Mesodermal cell (in vitro differentiated cells): Measurements from ENCODE around the gene THSD7B.
"Not testable (repeated sequence)": the region's sequence is repeated elsewhere in the genome, so short reads cannot be mapped to it uniquely, and the experiment has no call there.

Experiments
- H3K27ac ChIP-seq: 2 replicates; pipeline ENCODE4 v1.7.0; 2013; ENCODE audit warnings: mild to moderate bottlenecking, low read depth, low read length, moderate library complexity; ENCODE audit not compliant: severe bottlenecking
- H3K36me3 ChIP-seq: 2 replicates; pipeline ENCODE4 v1.7.1; 2013; ENCODE audit warnings: mild to moderate bottlenecking, low read length, moderate library complexity; ENCODE audit not compliant: control insufficient read depth, insufficient read depth
- H3K4me1 ChIP-seq: one replicate; pipeline ENCODE4 v1.7.1; 2013; ENCODE audit warnings: mild to moderate bottlenecking, low read length; ENCODE audit not compliant: insufficient read depth, control insufficient read depth, poor library complexity, severe bottlenecking
- H3K4me3 ChIP-seq: 2 replicates; pipeline ENCODE4 v1.7.0; 2013; ENCODE audit warnings: low read length, control low read depth, mild to moderate bottlenecking; ENCODE audit not compliant: insufficient read depth, poor library complexity, severe bottlenecking; ENCODE audit errors: extremely low read depth
- H3K9me3 ChIP-seq: 2 replicates; pipeline ENCODE4 v1.7.1; 2013; ENCODE audit warnings: mild to moderate bottlenecking, low read length, moderate library complexity; ENCODE audit not compliant: control insufficient read depth
- WGBS, 2 experiments: methylation state at CpG; one replicate each; pipeline ENCODE4 v1.1.5; 2013; ENCODE audit warnings: missing lambda C conversion rate in 2 of 2; ENCODE audit not compliant: insufficient coverage in 2 of 2; 5-methylcytosine and 5-hydroxymethylcytosine counted together

The THSD7B gene

GRCh38 chr2:137023205-137023604, 257.9 kb downstream of the THSD7B start:
- no peaks in the 10 kb centered on the region for H3K4me1 ChIP-seq
- H3K36me3 ChIP-seq: no peaks in the 10 kb centered on the region
- WGBS, 2 experiments: 83% methylated on average over 1 of the region's 2 CpGs; no CpG with 5 or more reads in 1 of the 2 experiments
- H3K9me3 ChIP-seq: no peaks in the 10 kb centered on the region
- no peak overlapping the region for H3K4me3 ChIP-seq
- no peak overlapping the region for H3K27ac ChIP-seq

- WGBS, 2 experiments: 60 to 83% methylated on average over 1 to 2 of the region's 4 CpGs
- Histone ChIP-seq H3K4me3 (no peak overlapping the region), H3K27ac (no peak overlapping the region)
These were observed 266.4 kb downstream of the THSD7B start for GRCh38 chr2:137031731-137032130.

GRCh38 chr2:137036619-137037018, 271.3 kb downstream of the THSD7B start:
- no peaks in the 10 kb centered on the region for H3K36me3 ChIP-seq
- H3K9me3 ChIP-seq: no peaks in the 10 kb centered on the region
- 82 to 92% methylated on average over 1 of the region's 1 CpG for WGBS, 2 experiments
- no peak overlapping the region for H3K27ac ChIP-seq
- H3K4me3 ChIP-seq: no peak overlapping the region
- H3K4me1 ChIP-seq: peaks cover 4% of the 10 kb centered on the region

More at GRCh38 chr2:137031731-137032130, 266.4 kb downstream of the THSD7B start:
- peaks cover 4% of the 10 kb centered on the region for H3K4me1 ChIP-seq
- H3K36me3 ChIP-seq: no peaks in the 10 kb centered on the region
- H3K9me3 ChIP-seq: no peaks in the 10 kb centered on the region

DNA sequence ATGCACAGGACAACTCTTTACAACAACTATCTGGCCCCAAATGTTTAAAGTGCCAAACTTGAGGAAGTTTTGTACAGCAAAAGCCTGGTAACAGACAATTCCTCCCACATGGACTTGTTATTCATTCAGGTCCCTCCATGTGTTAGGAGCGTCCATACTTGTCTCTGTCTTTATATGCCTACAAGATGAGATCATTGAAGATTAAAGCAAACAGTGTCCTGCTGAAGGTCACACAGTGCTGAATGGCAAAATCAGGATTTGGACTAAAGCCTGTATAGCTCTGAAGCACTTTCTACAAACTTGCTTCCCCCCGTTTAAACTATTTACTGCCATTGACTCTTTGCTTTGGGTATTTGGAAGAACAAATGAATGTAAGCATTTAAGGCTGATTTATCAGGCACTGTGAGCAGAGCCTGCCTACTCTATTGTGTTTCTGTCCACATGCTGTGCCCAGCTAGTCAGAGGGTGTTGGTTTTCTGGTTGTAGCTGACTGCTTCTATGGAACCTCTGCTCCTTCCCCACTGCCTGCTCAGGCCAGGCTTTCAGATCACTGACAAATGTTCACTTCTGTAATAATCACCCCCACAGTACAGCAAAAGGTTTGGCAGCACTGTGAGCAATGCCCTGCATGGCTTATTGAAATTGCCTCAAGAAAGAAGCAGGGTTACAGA, 274.3 kb downstream of the THSD7B start:
- no peaks in the 10 kb centered on the region for H3K9me3 ChIP-seq
- whole genome bisulfite sequencing, 2 experiments: 80% methylated on average over 1 of the region's 2 CpGs; no CpG with 5 or more reads in 1 of the 2 experiments
- H3K36me3 ChIP-seq: no peaks in the 10 kb centered on the region
- no peaks in the 10 kb centered on the region for H3K4me1 ChIP-seq
- H3K27ac ChIP-seq: no peak overlapping the region
- no peak overlapping the region for H3K4me3 ChIP-seq

DNA sequence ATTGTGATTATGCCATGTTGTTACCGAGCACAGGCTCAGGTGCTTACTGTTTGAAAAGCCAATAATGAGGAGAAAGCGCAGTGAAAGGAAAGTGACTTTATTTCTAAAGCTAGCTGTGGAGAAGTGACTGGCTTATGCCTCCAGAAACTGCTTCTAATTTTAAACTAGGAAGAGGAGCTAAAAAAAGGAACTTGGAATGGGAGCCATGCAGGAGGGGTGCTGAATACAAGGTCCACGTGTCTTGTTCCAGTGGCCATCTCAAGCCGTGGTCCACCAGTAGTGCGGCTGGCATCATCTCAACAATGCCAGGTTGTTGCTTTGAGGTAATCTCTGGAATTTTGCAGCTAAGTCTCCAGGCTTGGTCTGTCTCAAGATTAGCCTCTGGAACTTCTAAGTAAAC, 282.0 kb downstream of the THSD7B start:
- H3K4me3 ChIP-seq: no peak overlapping the region
- H3K36me3 ChIP-seq: no peaks in the 10 kb centered on the region
- no peaks in the 10 kb centered on the region for H3K4me1 ChIP-seq
- WGBS, 2 experiments: 91 to 97% methylated on average over 3 to 5 of the region's 5 CpGs
- no peaks in the 10 kb centered on the region for H3K9me3 ChIP-seq
- H3K27ac ChIP-seq: no peak overlapping the region

DNA sequence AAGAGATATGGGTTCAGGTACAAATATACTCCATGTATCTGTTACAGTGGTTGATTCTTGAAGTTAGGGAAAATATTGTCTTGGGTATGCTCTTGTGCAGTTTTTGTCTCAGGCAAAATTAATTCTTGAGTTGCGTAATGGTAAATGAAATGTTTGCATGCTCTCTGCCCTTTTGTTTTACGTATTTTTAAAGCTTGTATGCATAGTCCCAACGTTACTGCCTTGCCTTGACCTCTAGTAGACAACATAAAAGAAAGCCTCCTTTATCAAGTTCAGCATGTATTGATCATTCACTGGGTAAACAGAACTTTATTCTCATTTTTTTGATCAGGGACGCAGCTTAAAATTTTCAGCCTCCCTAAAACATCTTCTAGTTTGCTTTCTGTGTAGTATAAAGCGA, 283.1 kb downstream of the THSD7B start:
- H3K36me3 ChIP-seq: no peaks in the 10 kb centered on the region
- no peak overlapping the region for H3K27ac ChIP-seq
- 86 to 90% methylated on average over 1 to 3 of the region's 5 CpGs for WGBS, 2 experiments
- H3K4me3 ChIP-seq: no peak overlapping the region
- H3K4me1 ChIP-seq: no peaks in the 10 kb centered on the region
- no peaks in the 10 kb centered on the region for H3K9me3 ChIP-seq

DNA sequence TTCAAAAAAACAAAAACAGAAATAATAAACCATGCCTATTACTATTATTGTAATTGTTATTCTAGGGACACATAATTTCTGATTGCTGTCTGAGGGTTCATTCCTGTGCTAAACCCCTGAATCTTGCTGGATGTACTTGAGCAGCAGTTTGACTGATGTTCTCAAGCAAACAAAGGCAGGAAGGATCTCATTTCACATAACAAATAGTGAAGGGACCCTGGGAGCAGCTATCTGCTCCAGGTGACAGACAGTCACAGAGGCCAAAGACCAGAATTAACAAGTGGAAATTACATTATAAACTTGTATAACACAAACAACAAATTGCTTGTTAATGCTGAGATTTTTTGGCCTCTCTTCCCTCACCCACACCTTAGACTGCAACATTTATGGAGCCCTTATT, 284.2 kb downstream of the THSD7B start:
- no peaks in the 10 kb centered on the region for H3K36me3 ChIP-seq
- H3K4me1 ChIP-seq: no peaks in the 10 kb centered on the region
- H3K4me3 ChIP-seq: no peak overlapping the region
- no peak overlapping the region for H3K27ac ChIP-seq
- H3K9me3 ChIP-seq: no peaks in the 10 kb centered on the region

GRCh38 chr2:137050949-137051348, 285.6 kb downstream of the THSD7B start:
- H3K4me3 ChIP-seq: no peak overlapping the region
- no peaks in the 10 kb centered on the region for H3K9me3 ChIP-seq
- 73 to 100% methylated on average over 1 to 2 of the region's 2 CpGs for WGBS, 2 experiments
- H3K36me3 ChIP-seq: no peaks in the 10 kb centered on the region
- H3K4me1 ChIP-seq: no peaks in the 10 kb centered on the region
- H3K27ac ChIP-seq: no peak overlapping the region

- Histone ChIP-seq H3K27ac (no peak overlapping the region), H3K4me1 (no peaks in the 10 kb centered on the region), H3K4me3 (no peak overlapping the region), H3K36me3 (no peaks in the 10 kb centered on the region), H3K9me3 (no peaks in the 10 kb centered on the region)
- WGBS, 2 experiments: no CpG with 5 or more reads among the region's 2 CpGs
These were observed 286.5 kb downstream of the THSD7B start for GRCh38 chr2:137051778-137052398.

DNA sequence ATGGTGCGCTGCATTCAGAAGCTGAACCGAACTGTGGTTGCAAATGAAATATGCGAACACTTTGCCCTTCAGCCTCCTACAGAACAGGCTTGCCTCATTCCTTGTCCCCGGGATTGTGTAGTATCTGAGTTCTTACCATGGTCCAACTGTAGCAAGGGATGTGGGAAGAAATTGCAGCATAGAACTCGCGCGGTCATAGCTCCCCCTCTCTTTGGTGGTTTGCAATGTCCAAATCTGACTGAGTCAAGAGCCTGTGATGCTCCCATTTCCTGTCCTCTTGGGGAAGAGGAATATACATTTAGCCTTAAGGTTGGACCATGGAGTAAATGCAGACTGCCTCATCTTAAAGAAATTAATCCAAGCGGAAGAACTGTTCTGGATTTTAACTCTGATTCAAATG, 291.4 kb downstream of the THSD7B start:
- WGBS, 2 experiments: 81 to 87% methylated on average over 7 of the region's 8 CpGs
- Histone ChIP-seq H3K36me3 (no peaks in the 10 kb centered on the region), H3K4me3 (no peak overlapping the region), H3K4me1 (no peaks in the 10 kb centered on the region), H3K9me3 (no peaks in the 10 kb centered on the region), H3K27ac (no peak overlapping the region)

DNA sequence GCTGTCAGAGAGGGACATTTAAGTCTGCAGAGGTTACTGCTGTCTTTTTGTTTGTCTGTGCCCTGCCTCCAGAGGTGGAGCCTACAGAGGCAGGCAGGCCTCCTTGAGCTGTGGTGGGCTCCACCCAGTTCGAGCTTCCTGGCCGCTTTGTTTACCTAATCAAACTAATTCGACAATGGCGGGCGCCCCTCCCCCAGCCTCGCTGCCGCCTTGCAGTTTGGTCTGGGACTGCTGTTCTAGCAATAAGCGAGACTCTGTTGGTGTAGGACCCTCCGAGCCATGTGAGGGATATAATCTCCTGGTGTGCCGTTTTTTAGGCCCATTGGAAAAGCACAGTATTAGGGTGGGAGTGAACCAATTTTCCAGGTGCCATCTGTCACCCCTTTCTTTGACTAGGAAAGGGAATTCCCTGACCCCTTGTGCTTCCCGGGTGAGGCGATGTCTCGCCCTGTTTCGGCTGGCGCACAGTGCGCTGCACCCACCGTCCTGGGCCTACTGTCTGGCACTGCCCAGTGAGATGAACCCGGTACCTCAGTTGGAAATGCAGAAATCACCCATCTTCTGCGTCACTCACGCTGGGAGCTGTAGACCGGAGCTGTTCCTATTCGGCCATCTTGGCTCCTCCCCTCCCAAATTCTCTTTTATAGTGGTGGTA, 310.9 kb downstream of the THSD7B start:
- not testable (repeated sequence) for H3K27ac ChIP-seq, H3K4me1 ChIP-seq, H3K9me3 ChIP-seq, H3K4me3 ChIP-seq, H3K36me3 ChIP-seq
- 90 to 96% methylated on average over 10 to 13 of the region's 22 CpGs for WGBS, 2 experiments
